ENCODE data around the gene PRH1.

DNA sequence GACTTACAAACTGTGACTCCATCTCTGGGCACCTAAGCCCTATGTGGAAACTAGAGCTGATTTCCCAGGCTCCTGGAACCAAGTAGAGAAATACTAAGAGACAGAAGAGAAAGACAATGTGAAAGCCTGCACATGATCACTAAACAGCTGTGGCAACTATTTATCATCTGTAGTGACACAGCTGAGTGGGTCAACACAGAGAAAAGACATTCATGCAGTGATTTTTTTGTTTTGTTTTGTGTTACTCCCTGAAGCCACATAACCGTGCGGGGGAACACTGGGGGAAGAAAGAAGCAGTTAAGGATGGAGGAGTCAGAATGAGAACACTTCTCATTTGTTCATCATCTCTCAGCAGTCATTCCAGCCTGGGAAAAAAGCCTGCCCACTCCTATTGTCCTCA, 36.3 kb downstream of the PRH1 start:
- no peak for TF ChIP-seq CTCF (IDR thresholded peaks at IDR 0.05)
- TF ChIP-seq POLR2A (IDR thresholded peaks at IDR 0.05): no peak
